SH-SY5Y (cell line): ENCODE data around the gene KIF1A.

Experiments
- GATA2 ChIP-seq: IDR thresholded peaks from 2 replicates; pipeline ENCODE4 v1.6.1; 2011; ENCODE audit warnings: mild to moderate bottlenecking, low read depth, low read length
- GATA3 ChIP-seq: IDR thresholded peaks from 2 replicates; pipeline ENCODE4 v1.6.1; 2011; ENCODE audit warnings: low read depth, mild to moderate bottlenecking, low read length, moderate library complexity

DNA sequence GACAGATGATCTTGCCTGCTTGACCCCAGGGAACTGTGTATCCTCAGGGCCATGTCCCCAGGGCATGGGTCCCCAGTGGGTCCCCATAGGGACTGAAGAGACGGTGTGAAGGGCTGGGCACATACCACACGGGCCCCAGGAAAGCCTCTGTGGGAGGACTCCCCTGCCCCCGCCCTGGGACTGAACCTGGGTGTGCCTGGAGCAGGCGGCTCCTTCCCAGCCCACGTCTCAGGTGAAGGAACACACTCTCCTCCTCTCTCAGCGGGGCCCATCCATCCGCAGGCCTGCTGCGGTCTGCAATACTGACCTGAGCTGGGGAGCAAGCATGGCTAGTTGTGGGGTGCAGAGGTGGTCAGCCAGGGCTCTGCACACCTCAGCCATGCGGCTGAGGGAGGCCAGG lies 45.2 kb downstream of the KIF1A start:
- TF ChIP-seq GATA2: no peak
- TF ChIP-seq GATA3: no peak
